Inflammatory macrophage (primary cell): ENCODE data around the gene MYO7B.
A peak's percentile ranks its signal among the peaks of the same experiment; 100 is the strongest.

Experiments used
- DNase-seq, 2 donors: peaks; one replicate each; pipeline ENCODE4 v3.0.0-alpha.2; 2020 to 2022

Gene MYO7B

DNA sequence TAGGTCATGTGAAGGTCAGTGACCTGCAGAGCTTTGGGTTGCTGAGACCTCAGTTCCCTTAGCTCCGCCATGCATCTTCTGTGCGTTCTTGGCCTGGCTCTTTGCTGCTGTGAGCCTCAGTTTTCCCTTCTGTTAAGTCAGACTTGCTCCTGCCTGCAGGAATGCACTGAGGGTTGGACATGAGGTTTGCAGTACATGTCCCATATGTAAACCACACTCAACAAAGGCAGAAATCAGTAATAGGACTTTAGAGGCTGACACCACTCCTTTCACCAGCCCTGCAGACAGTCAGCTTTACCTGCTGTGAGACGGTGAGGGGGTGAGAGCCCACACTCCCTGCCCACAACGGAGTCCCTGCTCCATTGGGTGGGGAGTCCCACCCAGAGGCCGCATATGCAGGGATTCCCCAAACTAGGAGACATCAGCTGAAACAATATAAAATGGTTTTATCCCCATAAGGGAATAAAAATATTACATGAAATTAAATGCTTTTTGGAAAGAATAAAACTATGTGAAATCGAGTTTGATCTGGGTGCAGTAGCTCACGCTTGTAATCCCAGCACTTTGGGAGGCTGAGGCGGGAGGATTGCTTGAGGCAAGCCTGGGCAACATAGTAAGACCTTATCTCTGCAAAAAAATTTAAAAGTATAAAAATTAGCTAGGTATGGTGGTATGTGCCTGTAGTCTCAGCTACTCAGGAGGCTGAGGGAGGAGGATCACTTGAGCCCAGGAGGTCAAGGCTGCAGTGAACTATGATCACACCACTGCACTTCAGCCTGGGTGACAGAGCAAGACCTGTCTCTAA, 55.1 kb downstream of the MYO7B start:
- DNase-seq = no peak

- peak; percentile 53 to 67 for DNase-seq
Observed at GRCh38 chr2:127591221-127591923, 55.9 kb downstream of the MYO7B start.

DNA sequence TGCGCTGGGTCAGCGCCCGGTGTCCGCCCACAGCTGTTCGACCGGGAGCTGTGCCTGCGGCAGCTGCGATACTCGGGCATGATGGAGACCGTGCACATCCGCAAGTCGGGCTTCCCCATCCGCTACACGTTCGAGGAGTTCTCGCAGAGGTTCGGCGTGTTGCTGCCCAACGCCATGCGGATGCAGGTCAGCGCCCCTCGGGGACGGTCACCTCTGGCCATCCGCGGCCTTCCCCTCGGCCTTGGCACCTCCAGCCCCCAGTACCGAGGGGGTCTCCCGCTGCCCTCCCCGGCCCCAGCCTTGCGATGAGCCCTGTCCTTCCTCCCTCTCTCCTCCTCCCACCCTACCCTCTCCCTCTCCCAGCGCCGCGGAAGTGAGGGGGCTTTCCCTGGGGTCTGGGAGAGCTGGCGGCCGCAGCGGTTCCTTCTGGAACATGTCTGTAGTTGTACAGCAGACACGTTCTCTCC, 57.3 kb downstream of the MYO7B start:
- no peak for DNase-seq

DNA sequence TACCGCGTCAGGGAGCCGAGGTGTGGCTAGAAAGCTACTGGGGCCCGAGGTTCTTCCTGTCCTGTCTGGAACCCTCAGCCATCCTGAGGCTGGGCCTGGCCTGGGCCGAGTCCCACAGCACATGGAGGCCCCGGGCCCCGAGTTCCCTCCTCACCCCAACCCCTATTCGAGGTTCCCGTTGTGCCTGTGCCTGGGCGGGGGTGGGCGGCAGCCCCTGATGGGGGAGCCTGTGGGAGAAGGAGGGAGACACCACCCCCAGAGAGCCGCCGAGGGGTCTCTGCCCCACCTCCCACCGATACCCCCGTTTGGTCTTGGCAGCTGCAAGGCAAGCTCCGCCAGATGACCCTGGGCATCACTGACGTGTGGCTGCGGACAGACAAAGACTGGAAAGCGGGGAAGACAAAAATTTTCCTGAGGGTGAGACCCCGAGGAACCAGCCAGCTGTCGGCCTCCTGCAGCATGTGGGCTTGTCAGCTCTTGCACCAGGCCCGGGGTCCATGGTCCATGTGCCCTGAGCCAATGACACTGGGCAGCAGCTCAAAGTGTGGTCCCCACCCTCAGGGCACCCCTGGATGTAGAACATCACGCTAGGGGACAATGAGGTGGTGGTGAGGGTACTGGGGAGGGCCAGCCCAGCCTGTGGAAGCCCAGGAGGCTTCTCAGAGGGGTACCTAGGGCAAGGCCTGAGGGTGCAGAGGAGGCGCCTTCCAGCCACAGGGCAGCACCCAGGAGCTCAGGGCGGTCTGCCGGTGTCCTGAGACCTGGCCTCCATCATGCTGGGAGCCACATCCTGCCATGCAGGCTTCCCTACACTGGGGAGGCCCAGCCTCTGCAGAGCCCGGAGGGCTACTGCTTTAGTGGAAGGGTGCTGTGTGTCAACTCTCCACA, 58.0 kb downstream of the MYO7B start:
- no peak for DNase-seq

DNA sequence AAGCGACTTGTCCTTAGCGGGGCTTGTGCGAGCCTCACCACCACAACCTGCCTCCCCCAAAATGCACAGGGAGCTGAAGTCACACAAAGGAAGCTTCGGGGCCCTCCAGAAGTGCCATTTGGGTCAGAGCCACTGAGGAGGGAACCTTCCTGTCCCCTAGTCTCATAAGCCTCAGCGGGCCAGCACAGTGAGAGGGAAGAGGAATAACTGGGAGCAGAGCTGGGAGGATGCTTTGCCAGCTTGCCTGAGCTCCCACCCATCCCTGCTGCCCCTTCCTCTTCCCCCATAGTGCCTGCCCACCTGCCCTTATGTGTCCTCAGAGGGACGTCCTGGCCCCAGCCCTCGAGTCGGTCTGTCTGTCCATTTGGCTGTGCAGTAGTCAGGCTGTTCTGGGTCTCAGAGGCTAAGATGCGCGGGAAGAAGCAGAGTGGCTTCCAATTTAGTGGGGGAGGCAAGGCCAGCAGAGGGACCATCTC, 58.7 kb downstream of the MYO7B start:
- DNase-seq = no peak

DNA sequence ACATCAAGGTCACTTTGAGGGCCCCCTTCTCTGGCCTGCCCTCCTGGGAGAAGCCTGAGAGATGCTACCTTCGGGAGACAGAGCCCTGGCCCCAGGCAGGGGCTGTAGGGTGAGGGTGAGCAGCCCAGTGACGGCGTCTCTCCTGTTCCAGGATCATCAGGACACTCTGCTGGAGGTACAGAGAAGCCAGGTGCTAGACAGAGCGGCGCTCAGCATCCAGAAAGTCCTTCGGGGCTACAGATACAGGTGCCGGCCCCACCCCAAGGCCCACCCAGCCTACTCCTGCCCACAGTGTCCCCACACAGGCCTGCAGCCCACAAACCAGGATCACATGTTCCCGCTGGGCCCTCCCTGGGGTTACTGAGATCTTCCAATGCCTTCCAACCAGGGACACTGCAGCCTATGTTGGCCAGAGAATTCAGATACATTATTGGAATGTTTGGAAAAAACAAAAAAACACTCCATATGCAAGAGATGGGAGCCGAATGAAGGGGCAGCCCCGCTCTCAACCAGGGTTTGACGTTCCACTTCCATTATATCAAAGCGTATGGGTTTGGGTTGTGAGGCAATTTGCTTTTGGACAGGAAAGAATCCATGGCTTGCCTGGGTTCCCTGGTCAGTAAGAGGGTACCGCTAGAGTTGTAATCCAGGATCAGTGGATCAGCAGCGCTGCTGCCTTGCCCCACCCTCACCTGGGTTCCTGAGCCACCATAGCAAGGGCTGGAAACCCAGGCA, 61.0 kb downstream of the MYO7B start:
- DNase-seq = no peak

- DNase-seq = no peak
Observed at GRCh38 chr2:127597046-127597983, 61.8 kb downstream of the MYO7B start.

- DNase-seq = no peak
Observed at GRCh38 chr2:127597984-127598380, 62.5 kb downstream of the MYO7B start.

GRCh38 chr2:127598711-127599110, 63.2 kb downstream of the MYO7B start:
- no peak for DNase-seq

GRCh38 chr2:127599211-127599610, 63.7 kb downstream of the MYO7B start:
- DNase-seq = no peak

DNA sequence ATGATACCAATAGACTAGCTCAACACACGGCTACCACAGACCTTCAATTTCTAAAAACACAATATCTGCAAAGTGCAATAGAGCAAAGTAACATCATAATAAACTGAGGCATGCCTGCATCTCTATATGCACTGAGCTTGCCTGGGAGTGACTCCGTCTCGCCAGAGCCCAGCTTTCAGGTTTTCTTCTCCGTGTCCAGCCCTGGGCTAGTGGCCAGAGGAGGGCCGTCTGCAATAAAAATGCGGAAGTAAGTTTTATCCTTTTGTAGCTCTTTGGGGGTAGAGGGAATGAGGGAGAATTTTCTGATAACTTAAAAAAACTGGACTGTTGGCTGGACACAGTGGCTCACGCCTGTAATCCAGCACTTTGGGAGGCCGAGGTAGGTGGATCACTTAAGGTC, 69.5 kb downstream of the MYO7B start:
- DNase-seq = no peak

DNA sequence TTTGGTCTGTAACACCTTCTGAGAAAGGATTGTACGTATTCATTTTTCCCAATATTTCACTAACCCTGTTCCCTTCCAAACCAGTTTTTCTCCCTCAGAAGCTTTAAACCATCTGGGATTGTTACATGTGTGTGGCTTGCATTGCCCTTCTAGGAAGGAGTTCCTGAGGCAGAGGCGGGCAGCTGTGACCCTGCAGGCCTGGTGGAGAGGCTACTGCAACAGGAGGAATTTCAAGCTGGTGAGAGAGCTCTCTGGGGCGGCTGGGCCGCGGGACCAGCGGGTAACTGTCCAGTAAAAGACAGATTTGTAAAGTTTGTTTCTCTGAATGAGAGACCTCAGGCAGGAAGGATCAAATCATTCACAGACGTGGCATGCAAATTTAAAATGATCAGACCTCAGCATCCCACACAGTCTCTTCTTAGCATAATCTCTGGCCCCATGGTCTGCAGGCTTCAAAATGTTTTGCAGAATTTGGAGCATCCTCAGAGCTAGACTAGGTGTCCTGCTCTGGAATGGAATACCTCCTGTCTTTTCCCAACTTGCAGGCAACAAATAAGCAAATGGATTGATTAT, 70.3 kb downstream of the MYO7B start:
- DNase-seq = no peak

DNA sequence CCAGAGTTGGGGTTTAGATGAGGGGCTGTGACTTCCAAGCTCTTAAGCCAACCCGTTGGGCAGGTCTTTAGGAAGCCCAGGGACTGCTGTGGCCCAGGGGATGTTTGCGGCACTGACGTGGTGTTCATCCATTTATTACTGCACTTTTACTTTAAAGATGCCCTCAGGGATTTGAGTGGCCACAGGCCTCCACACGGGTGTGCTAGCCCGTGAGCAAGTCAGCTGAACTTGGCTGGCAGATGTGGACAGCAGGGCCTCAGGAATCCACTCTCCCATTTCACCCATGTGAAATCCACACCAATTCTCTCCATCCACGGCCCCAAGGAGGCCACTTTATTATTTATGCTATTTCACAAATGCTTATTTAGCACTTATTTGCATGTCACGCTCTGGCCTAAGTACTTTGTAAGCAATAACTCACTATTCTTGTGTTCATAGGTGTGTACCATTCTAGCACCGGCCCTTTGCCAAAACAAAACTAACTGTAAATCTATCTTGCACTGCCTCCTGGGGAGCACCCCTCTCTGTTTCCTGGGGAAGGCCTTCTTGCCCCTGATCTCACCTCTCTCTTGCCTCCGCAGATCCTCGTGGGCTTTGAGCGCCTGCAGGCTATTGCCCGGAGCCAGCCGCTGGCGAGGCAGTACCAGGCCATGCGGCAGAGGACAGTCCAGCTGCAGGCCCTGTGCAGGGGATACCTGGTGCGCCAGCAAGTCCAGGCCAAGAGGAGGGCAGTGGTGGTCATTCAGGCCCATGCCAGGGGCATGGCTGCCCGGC, 71.3 kb downstream of the MYO7B start:
- DNase-seq = no peak

DNA sequence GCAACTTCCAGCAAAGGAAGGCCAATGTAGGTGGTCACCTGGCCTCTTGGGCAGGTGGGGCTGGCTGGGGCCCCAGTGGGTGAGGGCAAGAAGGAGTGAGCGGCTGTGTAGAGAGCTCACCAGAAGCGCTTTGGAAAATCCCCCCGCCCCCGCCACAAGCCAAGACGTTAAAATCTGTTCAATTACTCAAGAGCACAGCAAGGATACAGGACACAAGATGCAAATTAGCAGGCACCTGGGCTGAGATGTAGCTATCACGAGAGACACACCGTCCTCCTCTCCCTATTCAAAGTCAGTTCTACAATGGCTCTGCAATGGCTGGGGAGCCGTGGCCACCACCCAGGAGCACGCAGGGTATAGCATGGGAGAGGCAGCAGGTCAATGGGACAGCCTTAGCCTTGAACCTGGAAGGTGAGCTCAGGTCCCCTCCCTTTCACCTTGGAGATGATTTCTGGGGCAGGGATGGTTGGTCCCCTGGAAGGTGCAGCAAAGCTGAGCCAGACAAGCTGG, 72.0 kb downstream of the MYO7B start:
- DNase-seq = no peak

GRCh38 chr2:127608061-127609030, 72.9 kb downstream of the MYO7B start:
- DNase-seq = no peak

DNA sequence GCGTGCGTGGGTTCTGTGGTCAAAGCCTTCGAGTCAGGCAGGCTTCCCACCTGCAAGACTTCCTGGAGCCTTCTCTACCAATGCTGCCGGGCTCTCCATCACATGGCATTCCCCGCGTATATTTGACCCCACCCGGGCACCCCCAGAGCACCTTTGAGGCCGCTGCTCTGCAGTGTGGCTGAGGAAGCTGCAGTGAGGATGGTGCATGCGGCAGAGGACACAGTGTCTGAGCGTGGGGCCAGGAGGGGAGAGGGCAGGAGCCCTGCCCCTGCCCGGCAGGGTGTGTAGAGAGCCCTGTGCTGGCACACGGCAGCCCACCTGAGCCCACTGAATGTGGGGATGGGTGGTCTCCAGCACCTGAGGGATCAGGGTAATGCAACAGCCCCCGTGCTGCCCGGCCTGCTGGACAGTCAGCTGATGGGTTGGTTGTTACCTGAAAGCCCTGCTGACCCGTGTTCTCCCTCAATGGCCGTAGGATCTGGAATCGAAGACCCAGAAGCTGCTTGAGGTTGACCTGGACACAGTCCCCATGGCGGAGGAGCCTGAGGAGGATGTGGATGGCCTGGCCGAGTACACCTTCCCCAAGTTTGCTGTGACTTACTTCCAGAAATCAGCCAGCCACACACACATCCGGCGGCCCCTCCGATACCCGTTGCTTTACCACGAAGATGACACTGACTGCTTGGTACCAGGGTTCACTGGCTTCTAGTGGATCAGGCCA, 73.7 kb downstream of the MYO7B start:
- DNase-seq = no peak

GRCh38 chr2:127609818-127610217, 74.3 kb downstream of the MYO7B start:
- DNase-seq = no peak

DNA sequence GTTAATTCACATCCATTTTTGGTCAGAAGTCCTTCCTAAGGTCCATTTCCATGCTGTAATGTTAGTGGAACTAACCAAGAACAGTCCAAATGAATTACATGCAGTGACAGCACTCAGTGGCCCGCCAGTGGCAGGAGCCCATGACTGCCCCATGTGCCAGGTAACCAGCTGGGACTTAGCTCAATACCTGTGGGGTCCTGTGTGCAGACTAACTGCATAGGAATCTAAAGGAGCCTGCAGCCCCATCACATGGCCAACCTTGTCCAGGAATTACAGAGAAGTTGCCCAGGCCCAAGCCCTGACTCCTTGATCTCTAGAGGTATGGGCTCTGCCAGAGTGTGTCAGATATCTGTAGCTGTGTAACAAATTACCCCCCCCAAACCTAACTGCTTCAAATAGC, 75.1 kb downstream of the MYO7B start:
- DNase-seq = no peak
